OCI-LY7 (cell line): ENCODE measurements around the gene ZNF581. TPM values are rescaled to one million over a fixed set of nuclear protein-coding genes. Genes with fewer than 3 reads are reported as not detected.
A peak's percentile ranks its signal among the peaks of the same experiment; 100 is the strongest.

ENCODE experiments used
- BruUV-seq: library from RNA; stranded (reverse); fragments of 400-500 nt; replicated peaks from 2 replicates; lab custom pipeline; 2021; lab: Mats Ljungman, UMichigan
- CTCF ChIA-PET: fragments of 300-600 bp; sonication (Branson Sonifier 250); formaldehyde crosslinking; loops from one replicate; lab custom pipeline; 2022; ENCODE audit warnings: antibody characterized with exemption; ENCODE audit not compliant: unreplicated experiment; lab: Charles Lee
- POLR2A ChIA-PET: fragments of 300-600 bp; sonication (Branson Sonifier 250); formaldehyde crosslinking; loops from one replicate; lab custom pipeline; 2022; ENCODE audit warnings: antibody characterized with exemption; lab: Charles Lee
- DNase-seq: peaks from one replicate; pipeline ENCODE4 v3.0.0-alpha.2; 2015; ENCODE audit warnings: low spot score
- H2AFZ ChIP-seq: fragments of 200-600 bp; sonication (generic), shearing (Covaris generic); 2 replicates; pipeline ENCODE4 v1.6.1; 2014; ENCODE audit warnings: mild to moderate bottlenecking, antibody characterized with exemption, low read length, moderate library complexity
- H3K27ac ChIP-seq: fragments of 200-600 bp; sonication (generic); 2 replicates; pipeline ENCODE4 v1.5.1; 2014; ENCODE audit warnings: mixed run types, low read depth, mild to moderate bottlenecking, moderate library complexity, low read length, inconsistent platforms; ENCODE audit not compliant: poor library complexity, severe bottlenecking
- H3K36me3 ChIP-seq: fragments of 200-600 bp; sonication (generic); 2 replicates; pipeline ENCODE4 v1.6.1; 2014; ENCODE audit warnings: mild to moderate bottlenecking, antibody characterized with exemption, low read length, moderate library complexity, mixed read lengths; ENCODE audit not compliant: insufficient read depth
- H3K4me1 ChIP-seq: fragments of 200-600 bp; sonication (generic); 2 replicates; pipeline ENCODE4 v1.5.1; 2014; ENCODE audit warnings: mild to moderate bottlenecking, low read length; ENCODE audit not compliant: insufficient read depth, poor library complexity, severe bottlenecking
- H3K4me2 ChIP-seq: fragments of 200-600 bp; sonication (generic); 2 replicates; pipeline ENCODE4 v1.6.1; 2014; ENCODE audit warnings: mild to moderate bottlenecking, low read length
- H3K4me3 ChIP-seq: fragments of 200-600 bp; sonication (generic); 2 replicates; pipeline ENCODE4 v1.5.1; 2014; ENCODE audit warnings: mild to moderate bottlenecking, low read depth, low read length; ENCODE audit not compliant: poor library complexity, severe bottlenecking
- H3K79me2 ChIP-seq: fragments of 200-600 bp; sonication (generic); 2 replicates; pipeline ENCODE4 v1.6.1; 2016; ENCODE audit warnings: low read depth, mild to moderate bottlenecking, low read length, moderate library complexity, mixed read lengths; ENCODE audit not compliant: insufficient read depth
- H3K9me2 ChIP-seq: fragments of 200-600 bp; sonication (generic); 2 replicates; pipeline ENCODE4 v1.6.1; 2016; ENCODE audit warnings: mild to moderate bottlenecking, low read length, mixed read lengths; ENCODE audit not compliant: insufficient read depth
- H3K9me3 ChIP-seq: fragments of 200-600 bp; sonication (generic); 2 replicates; pipeline ENCODE4 v1.6.1; 2014; ENCODE audit warnings: mild to moderate bottlenecking, mixed run types, low read length, mixed read lengths
- H4K20me1 ChIP-seq: fragments of 200-600 bp; sonication (generic); 2 replicates; pipeline ENCODE4 v1.6.1; 2014; ENCODE audit warnings: mild to moderate bottlenecking, antibody characterized with exemption, low read length, moderate library complexity, mixed read lengths; ENCODE audit not compliant: insufficient read depth
- EZH2phosphoT487 ChIP-seq: fragments of 200-600 bp; sonication (generic); IDR thresholded peaks from 2 replicates; pipeline ENCODE4 v1.6.1; 2018; ENCODE audit warnings: low read depth, borderline replicate concordance, mild to moderate bottlenecking, mixed run types, antibody characterized with exemption, low read length, moderate library complexity, mixed read lengths
- intact Hi-C: fragments of 100-400 bp; cut with micrococcal nuclease; formaldehyde crosslinking; loops from one replicate; pipeline ENCODE4 v1.10.0; 2022; ENCODE audit not compliant: unreplicated experiment
- total RNA-seq, 2 experiments: library from RNA; depleted of rRNA in 1 of 2; stranded (reverse); fragments of >200 nt in 1 of 2; shearing (Covaris generic) in 1 of 2; gene quantifications; 2 replicates each; pipeline ENCODE4 v1.2.3, GENCODE V29; 2014 to 2022
- TF ChIP-seq, protein P1 (sequence below): fragments of 200-600 bp; sonication (generic); conservative IDR thresholded peaks from 2 replicates; pipeline ENCODE4 v1.5.1; 2014; ENCODE audit warnings: mild to moderate bottlenecking, antibody characterized with exemption, low read length, moderate library complexity, mixed read lengths

The ZNF581 gene
- total RNA-seq, 2 experiments from 2014 or later, result 39.7 to 44.5 TPM

DNA sequence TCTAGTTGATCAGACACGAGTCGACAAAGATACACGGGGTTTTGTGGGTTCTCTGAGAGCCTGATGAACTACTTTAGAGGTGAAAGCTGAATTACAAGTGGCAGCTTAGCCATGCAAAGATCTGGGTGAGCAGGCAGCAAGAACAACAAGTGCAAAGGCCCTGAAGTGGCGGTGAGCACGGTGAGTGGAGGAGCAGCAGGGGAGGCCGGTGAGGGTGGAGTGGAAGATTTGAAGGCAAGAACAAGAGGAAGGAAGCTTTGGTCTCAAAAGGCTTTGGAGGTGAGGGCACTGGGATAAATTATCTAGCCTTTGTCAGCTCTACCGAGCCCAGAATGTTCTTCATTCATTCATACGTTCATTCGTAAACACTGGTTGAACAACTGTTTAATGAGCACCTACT, 36.6 kb upstream of the ZNF581 start:
- TF ChIP-seq, protein P1, sequence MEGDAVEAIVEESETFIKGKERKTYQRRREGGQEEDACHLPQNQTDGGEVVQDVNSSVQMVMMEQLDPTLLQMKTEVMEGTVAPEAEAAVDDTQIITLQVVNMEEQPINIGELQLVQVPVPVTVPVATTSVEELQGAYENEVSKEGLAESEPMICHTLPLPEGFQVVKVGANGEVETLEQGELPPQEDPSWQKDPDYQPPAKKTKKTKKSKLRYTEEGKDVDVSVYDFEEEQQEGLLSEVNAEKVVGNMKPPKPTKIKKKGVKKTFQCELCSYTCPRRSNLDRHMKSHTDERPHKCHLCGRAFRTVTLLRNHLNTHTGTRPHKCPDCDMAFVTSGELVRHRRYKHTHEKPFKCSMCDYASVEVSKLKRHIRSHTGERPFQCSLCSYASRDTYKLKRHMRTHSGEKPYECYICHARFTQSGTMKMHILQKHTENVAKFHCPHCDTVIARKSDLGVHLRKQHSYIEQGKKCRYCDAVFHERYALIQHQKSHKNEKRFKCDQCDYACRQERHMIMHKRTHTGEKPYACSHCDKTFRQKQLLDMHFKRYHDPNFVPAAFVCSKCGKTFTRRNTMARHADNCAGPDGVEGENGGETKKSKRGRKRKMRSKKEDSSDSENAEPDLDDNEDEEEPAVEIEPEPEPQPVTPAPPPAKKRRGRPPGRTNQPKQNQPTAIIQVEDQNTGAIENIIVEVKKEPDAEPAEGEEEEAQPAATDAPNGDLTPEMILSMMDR, result no peak
- TF ChIP-seq EZH2phosphoT487, result no peak
- peaks cover 33% of the 10 kb centered on the region for H3K36me3 ChIP-seq
- ChIA-PET POLR2A (interaction anchor here (0.8 kb wide), 2 partner anchors 18 to 539 kb away, joined by 3 to 4 read pairs; partner anchors contain the start of gene ZNF784), CTCF (interaction anchor here (1.0 kb wide), 1 partner anchor 19 kb away, joined by 3 read pairs; no protein-coding TSS in a partner anchor)
- BruUV-seq, result no TSS peak
- H3K4me2 ChIP-seq, result peak overlapping the region; percentile 99
- peak overlapping the region; percentile 95 for H3K4me3 ChIP-seq
- H2AFZ ChIP-seq, result no peak overlapping the region
- peaks cover 25% of the 10 kb centered on the region for H3K4me1 ChIP-seq
- intact Hi-C loops, result loop anchor here (1.0 kb wide), 1 partner anchor 91 kb away; no protein-coding TSS in a partner anchor
- H3K9me2 ChIP-seq, result no peaks in the 10 kb centered on the region
- peaks cover 20% of the 10 kb centered on the region for H3K79me2 ChIP-seq
- peak overlapping the region; percentile 97 for H3K27ac ChIP-seq
- H3K9me3 ChIP-seq, result no peaks in the 10 kb centered on the region
- no peak for DNase-seq
- H4K20me1 ChIP-seq, result no peaks in the 10 kb centered on the region

DNA sequence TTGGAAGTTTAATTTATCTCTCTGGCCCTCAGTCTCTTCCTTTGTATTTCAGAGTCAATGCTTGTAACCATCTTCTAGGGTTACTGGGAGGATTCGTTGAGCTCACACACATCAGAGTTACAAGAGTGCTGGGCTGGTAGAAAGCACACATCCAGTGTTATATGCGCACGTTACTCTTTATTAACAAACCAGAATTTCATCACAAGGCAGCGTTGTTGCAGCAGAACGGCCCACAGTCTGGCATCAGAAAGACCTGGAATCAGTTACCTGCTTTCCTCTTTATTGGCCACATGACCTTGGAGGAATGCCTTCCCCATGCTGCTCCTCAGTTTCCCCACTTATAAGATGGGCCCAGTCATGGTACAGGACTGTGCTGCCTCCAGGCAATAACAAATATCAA, 34.1 kb upstream of the ZNF581 start:
- H3K79me2 ChIP-seq, result peaks cover 20% of the 10 kb centered on the region
- H3K9me2 ChIP-seq, result no peaks in the 10 kb centered on the region
- H3K36me3 ChIP-seq, result peaks cover 33% of the 10 kb centered on the region
- H3K4me1 ChIP-seq, result peaks cover 14% of the 10 kb centered on the region
- H3K4me2 ChIP-seq, result no peak overlapping the region
- CTCF ChIA-PET, result no interaction called here
- intact Hi-C loops, result no loop called here
- TF ChIP-seq EZH2phosphoT487, result no peak
- TF ChIP-seq, protein P1, result no peak
- POLR2A ChIA-PET, result interaction anchor here (0.6 kb wide), 1 partner anchor 505 kb away, joined by 4 read pairs; no protein-coding TSS in a partner anchor
- no peaks in the 10 kb centered on the region for H3K9me3 ChIP-seq
- no peak overlapping the region for H2AFZ ChIP-seq
- BruUV-seq, result no TSS peak
- no peak for DNase-seq
- no peak overlapping the region for H3K4me3 ChIP-seq
- no peak overlapping the region for H3K27ac ChIP-seq
- H4K20me1 ChIP-seq, result no peaks in the 10 kb centered on the region

DNA sequence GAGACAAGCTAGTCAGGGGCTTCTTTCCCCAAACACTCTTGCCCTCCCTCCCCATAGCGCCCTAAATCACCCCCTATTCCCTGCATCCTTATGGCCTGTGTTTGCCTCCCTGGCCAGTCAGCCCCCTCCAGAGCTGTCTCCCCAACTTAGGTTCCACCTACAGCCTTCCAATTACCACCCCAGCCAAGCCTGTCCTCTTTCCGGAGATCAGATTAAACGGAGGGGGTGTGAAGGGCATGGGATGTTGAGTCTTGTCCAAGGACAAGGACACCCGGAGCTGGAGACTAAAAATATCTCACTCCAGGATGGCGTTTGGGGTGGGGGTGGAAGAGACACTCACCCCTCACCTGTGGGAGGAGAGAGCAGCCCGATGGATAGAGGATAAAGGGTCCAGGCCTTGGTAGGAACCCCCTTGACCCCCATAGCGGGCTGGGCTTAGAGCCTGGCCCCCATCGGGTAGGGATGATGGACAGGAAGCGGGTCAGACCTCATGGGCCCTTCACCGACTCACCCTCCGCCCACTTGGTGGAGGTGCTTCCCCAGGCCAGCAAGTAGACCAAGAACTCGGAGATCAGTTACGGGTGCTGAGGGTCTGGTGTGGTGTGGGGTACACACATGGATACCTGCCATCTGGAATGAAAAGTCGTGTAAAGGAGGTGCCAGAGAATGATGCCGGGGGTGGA, 32.0 kb upstream of the ZNF581 start:
- CTCF ChIA-PET, result interaction anchor here (0.5 kb wide), 1 partner anchor 272 kb away, joined by 3 read pairs; no protein-coding TSS in a partner anchor
- intact Hi-C loops, result no loop called here
- H3K4me2 ChIP-seq, result no peak overlapping the region
- peaks cover 7% of the 10 kb centered on the region for H3K4me1 ChIP-seq
- H3K9me3 ChIP-seq, result no peaks in the 10 kb centered on the region
- DNase-seq, result no peak
- H3K27ac ChIP-seq, result no peak overlapping the region
- BruUV-seq, result no TSS peak
- no peaks in the 10 kb centered on the region for H3K9me2 ChIP-seq
- peaks cover 19% of the 10 kb centered on the region for H3K79me2 ChIP-seq
- POLR2A ChIA-PET, result no interaction called here
- no peaks in the 10 kb centered on the region for H4K20me1 ChIP-seq
- TF ChIP-seq, protein P1, result no peak
- TF ChIP-seq EZH2phosphoT487, result no peak
- H3K36me3 ChIP-seq, result peaks cover 49% of the 10 kb centered on the region
- H3K4me3 ChIP-seq, result no peak overlapping the region
- no peak overlapping the region for H2AFZ ChIP-seq
